ENCODE data around the gene AMFR. TPM values are rescaled to one million over a fixed set of nuclear protein-coding genes. Genes with fewer than 3 reads are reported as not detected.

AMFR gene
- total and polyA plus RNA-seq, 2 of the 8 experiments (the other 6 are each of a cell fraction or from before 2014, with no cell fraction given) = 18.6 to 21.7 TPM

GRCh38 chr16:56405977-56406672, 19.2 kb downstream of the AMFR start (continued):
- TF ChIP-seq RAD21 (IDR thresholded peaks at IDR 0.05 in 1 of 2, conservative IDR thresholded peaks at IDR 0.05 in 1 of 2; ENCODE audit: low read depth in 2 of 2, low read length in 2 of 2) = no peak
- no peak for TF ChIP-seq EGR1 (IDR thresholded peaks at IDR 0.05; ENCODE audit: borderline replicate concordance, low read depth, low read length)
- TF ChIP-seq USF2 (IDR thresholded peaks at IDR 0.05; ENCODE audit: low read length) = no peak
- TF ChIP-seq RNF2 (IDR thresholded peaks at IDR 0.05; ENCODE audit: borderline replicate concordance, low read depth, low read length, missing control alignments, poor library complexity, severe bottlenecking) = no peak
- no peak for TF ChIP-seq CEBPB (IDR thresholded peaks at IDR 0.05; ENCODE audit: low read depth, low read length)
